ENCODE results near the gene COPG2.
"Not testable (repeated sequence)": the region's sequence is repeated elsewhere in the genome, so short reads cannot be mapped to it uniquely, and the experiment has no call there.

The COPG2 gene

GRCh38 chr7:130566168-130566897 lies 102.2 kb downstream of the COPG2 start:
- DNase-seq (ENCODE audit: low spot score): no peak

- peak; percentile 50 for DNase-seq (ENCODE audit: low spot score)
Observed at GRCh38 chr7:130560972-130561371, 107.6 kb downstream of the COPG2 start.

GRCh38 chr7:130559184-130559583 lies 109.4 kb downstream of the COPG2 start:
- DNase-seq (ENCODE audit: low spot score): no peak

- no peak for DNase-seq (ENCODE audit: low spot score)
Observed at GRCh38 chr7:130554481-130554880, 114.1 kb downstream of the COPG2 start.

GRCh38 chr7:130553398-130554029 lies 115.0 kb downstream of the COPG2 start:
- no peak for DNase-seq (ENCODE audit: low spot score)

- DNase-seq (ENCODE audit: low spot score): no peak
Observed at GRCh38 chr7:130544356-130544755, 124.2 kb downstream of the COPG2 start.

- no peak for DNase-seq (ENCODE audit: low spot score)
Observed at GRCh38 chr7:130543487-130544010, 125.0 kb downstream of the COPG2 start.

GRCh38 chr7:130542297-130542696 lies 126.3 kb downstream of the COPG2 start:
- DNase-seq (ENCODE audit: low spot score): not testable (repeated sequence)

GRCh38 chr7:130541287-130541686 lies 127.3 kb downstream of the COPG2 start:
- not testable (repeated sequence) for DNase-seq (ENCODE audit: low spot score)

GRCh38 chr7:130537894-130538293 lies 130.7 kb downstream of the COPG2 start:
- not testable (repeated sequence) for DNase-seq (ENCODE audit: low spot score)

- DNase-seq (ENCODE audit: low spot score): no peak
Observed at GRCh38 chr7:130529417-130529816, 139.1 kb downstream of the COPG2 start.

- not testable (repeated sequence) for DNase-seq (ENCODE audit: low spot score)
Observed at GRCh38 chr7:130527752-130528355, 140.7 kb downstream of the COPG2 start.

GRCh38 chr7:130524628-130525027 lies 143.9 kb downstream of the COPG2 start:
- no peak for DNase-seq (ENCODE audit: low spot score)

GRCh38 chr7:130523519-130524125 lies 144.9 kb downstream of the COPG2 start:
- DNase-seq (ENCODE audit: low spot score): not testable (repeated sequence)

- DNase-seq (ENCODE audit: low spot score): no peak
Observed at GRCh38 chr7:130521258-130521951, 147.1 kb downstream of the COPG2 start.

GRCh38 chr7:130515315-130516040 lies 153.1 kb downstream of the COPG2 start:
- DNase-seq (ENCODE audit: low spot score): no peak

GRCh38 chr7:130513447-130513846 lies 155.1 kb downstream of the COPG2 start:
- no peak for DNase-seq (ENCODE audit: low spot score)

- DNase-seq (ENCODE audit: low spot score): not testable (repeated sequence)
Observed at GRCh38 chr7:130512038-130512437, 156.5 kb downstream of the COPG2 start.

GRCh38 chr7:130506358-130506757 lies 162.2 kb downstream of the COPG2 start:
- DNase-seq (ENCODE audit: low spot score): no peak

GRCh38 chr7:130505753-130506152 lies 162.8 kb downstream of the COPG2 start:
- DNase-seq (ENCODE audit: low spot score): no peak

GRCh38 chr7:130500910-130501309 lies 167.6 kb downstream of the COPG2 start:
- no peak for DNase-seq (ENCODE audit: low spot score)

Data from D341Med (cell line).